ENCODE results near the gene HYI. TPM values are rescaled to one million over a fixed set of nuclear protein-coding genes. Genes with fewer than 3 reads are reported as not detected.
A peak's percentile ranks its signal among the peaks of the same experiment; 100 is the strongest.
"Not testable (repeated sequence)": the region's sequence is repeated elsewhere in the genome, so short reads cannot be mapped to it uniquely, and the experiment has no call there.

HYI gene
- total and polyA plus RNA-seq, 11 donors = 8.1 to 33.0 (median 20.9) TPM

GRCh38 chr1:43473463-43473862 is 19.7 kb upstream of the HYI start:
- intact Hi-C loops (cut with DNase I) = no loop called here
- no peak for TF ChIP-seq CTCF (IDR thresholded peaks at IDR 0.05)
- no peak for TF ChIP-seq POLR2A (IDR thresholded peaks at IDR 0.05)
- H3K4me1 ChIP-seq = peaks cover 0 to 5% (median 0%) of the 10 kb centered on the region in 12 donors
- no peaks in the 10 kb centered on the region for H3K36me3 ChIP-seq
- no peak overlapping the region for H3K27ac ChIP-seq
- 88 to 93% (median 91%) methylated on average over 4 of the region's 4 CpGs for WGBS, 4 donors
- no peak for ATAC-seq
- no peak for DNase-seq
- H3K9me3 ChIP-seq = no peaks in the 10 kb centered on the region
- no peak overlapping the region for H3K4me3 ChIP-seq
- no peaks in the 10 kb centered on the region for H3K27me3 ChIP-seq

- intact Hi-C loops (cut with DNase I); DNase-seq; H3K4me1 ChIP-seq; H3K27me3 ChIP-seq; H3K9me3 ChIP-seq; H3K36me3 ChIP-seq; H3K4me3 ChIP-seq: not testable (repeated sequence)
- 44 to 57% (median 49%) methylated on average over 5 to 6 of the region's 6 CpGs for WGBS, 4 donors
- ATAC-seq = peak in 3 of 4 donors; percentile 24 to 49 (median 31)
- H3K27ac ChIP-seq = peak overlapping the region in 1 of 12 donors; percentile 53
Observed at GRCh38 chr1:43472463-43473151, 18.9 kb upstream of the HYI start.

- WGBS, 4 donors = 67 to 80% (median 74%) methylated on average over 5 of the region's 5 CpGs
- TF ChIP-seq CTCF (IDR thresholded peaks at IDR 0.05) = no peak
- no peak for TF ChIP-seq POLR2A (IDR thresholded peaks at IDR 0.05)
- H3K4me1 ChIP-seq = peaks cover 0 to 5% (median 0%) of the 10 kb centered on the region in 12 donors
- H3K27ac ChIP-seq = peak overlapping the region in 1 of 12 donors; percentile 8
- ATAC-seq (no peak), DNase-seq (no peak)
- no peaks in the 10 kb centered on the region for H3K27me3 ChIP-seq
- no peaks in the 10 kb centered on the region for H3K36me3 ChIP-seq
- intact Hi-C loops (cut with DNase I) = no loop called here
- no peak overlapping the region for H3K4me3 ChIP-seq
- no peaks in the 10 kb centered on the region for H3K9me3 ChIP-seq
Observed at GRCh38 chr1:43472087-43472462, 18.3 kb upstream of the HYI start.

GRCh38 chr1:43469932-43470331 is 16.2 kb upstream of the HYI start:
- Histone ChIP-seq H3K27me3 (no peaks in the 10 kb centered on the region), H3K4me1 (peaks cover 0 to 5% (median 0%) of the 10 kb centered on the region in 12 donors), H3K27ac (no peak overlapping the region), H3K9me3 (no peaks in the 10 kb centered on the region), H3K4me3 (no peak overlapping the region), H3K36me3 (no peaks in the 10 kb centered on the region)
- 65 to 92% (median 75%) methylated on average over 1 of the region's 1 CpG for WGBS, 4 donors
- TF ChIP-seq CTCF (IDR thresholded peaks at IDR 0.05) (no peak), POLR2A (IDR thresholded peaks at IDR 0.05) (no peak)
- ATAC-seq (no peak), DNase-seq (no peak)
- intact Hi-C loops (cut with DNase I) = no loop called here

GRCh38 chr1:43468414-43468813 is 14.7 kb upstream of the HYI start:
- H3K9me3 ChIP-seq = no peaks in the 10 kb centered on the region
- peaks cover 0 to 5% (median 0%) of the 10 kb centered on the region in 12 donors for H3K4me1 ChIP-seq
- WGBS, 4 donors = 89 to 96% (median 92%) methylated on average over 2 to 3 of the region's 3 CpGs
- no peak overlapping the region for H3K27ac ChIP-seq
- H3K27me3 ChIP-seq = no peaks in the 10 kb centered on the region
- ATAC-seq (no peak), DNase-seq (no peak)
- H3K4me3 ChIP-seq = no peak overlapping the region
- TF ChIP-seq POLR2A (IDR thresholded peaks at IDR 0.05) (no peak), CTCF (IDR thresholded peaks at IDR 0.05) (no peak)
- H3K36me3 ChIP-seq = no peaks in the 10 kb centered on the region
- intact Hi-C loops (cut with DNase I) = no loop called here

All from heart left ventricle (tissue), 16 donors.